ENCODE measurements around the gene OR4K2. TPM values are rescaled to one million over a fixed set of nuclear protein-coding genes. Genes with fewer than 3 reads are reported as not detected.
A peak's percentile ranks its signal among the peaks of the same experiment; 100 is the strongest.
"Not testable (repeated sequence)": the region's sequence is repeated elsewhere in the genome, so short reads cannot be mapped to it uniquely, and the experiment has no call there.

Gene OR4K2, protein sequence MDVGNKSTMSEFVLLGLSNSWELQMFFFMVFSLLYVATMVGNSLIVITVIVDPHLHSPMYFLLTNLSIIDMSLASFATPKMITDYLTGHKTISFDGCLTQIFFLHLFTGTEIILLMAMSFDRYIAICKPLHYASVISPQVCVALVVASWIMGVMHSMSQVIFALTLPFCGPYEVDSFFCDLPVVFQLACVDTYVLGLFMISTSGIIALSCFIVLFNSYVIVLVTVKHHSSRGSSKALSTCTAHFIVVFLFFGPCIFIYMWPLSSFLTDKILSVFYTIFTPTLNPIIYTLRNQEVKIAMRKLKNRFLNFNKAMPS
- polyA plus RNA-seq (2014; cell fraction: cytosol; rRNA removed): not detected in 2 replicates
- not detected in 2 replicates for polyA plus RNA-seq (2014; cell fraction: nucleus; rRNA removed)

DNA sequence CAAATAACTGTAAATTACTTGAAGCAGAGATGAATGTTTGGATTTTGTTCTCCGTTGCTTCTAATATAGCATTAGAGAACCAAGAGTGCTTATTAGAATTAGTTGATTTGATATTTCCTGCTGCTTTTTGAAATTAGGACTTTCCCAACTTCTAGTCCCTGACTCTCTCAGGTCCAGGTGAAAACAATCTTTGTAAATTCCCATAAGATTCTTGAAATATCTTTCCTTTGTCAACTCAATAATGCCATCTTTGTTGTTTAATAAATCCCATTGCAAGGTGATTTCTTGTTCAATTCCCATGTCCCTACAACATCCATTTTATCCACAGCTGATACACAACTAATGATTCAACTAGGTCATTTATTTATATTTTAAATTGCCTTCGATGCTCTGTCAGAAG lies at the start of gene OR4K2:
Gene OR4K2, plus strand, starts transcription at position 301 of the 400 bp plus-strand sequence. CDS start 1,126 bp downstream, outside the sequence.
- no peak for DNase-seq (ENCODE audit: low spot score)

DNA sequence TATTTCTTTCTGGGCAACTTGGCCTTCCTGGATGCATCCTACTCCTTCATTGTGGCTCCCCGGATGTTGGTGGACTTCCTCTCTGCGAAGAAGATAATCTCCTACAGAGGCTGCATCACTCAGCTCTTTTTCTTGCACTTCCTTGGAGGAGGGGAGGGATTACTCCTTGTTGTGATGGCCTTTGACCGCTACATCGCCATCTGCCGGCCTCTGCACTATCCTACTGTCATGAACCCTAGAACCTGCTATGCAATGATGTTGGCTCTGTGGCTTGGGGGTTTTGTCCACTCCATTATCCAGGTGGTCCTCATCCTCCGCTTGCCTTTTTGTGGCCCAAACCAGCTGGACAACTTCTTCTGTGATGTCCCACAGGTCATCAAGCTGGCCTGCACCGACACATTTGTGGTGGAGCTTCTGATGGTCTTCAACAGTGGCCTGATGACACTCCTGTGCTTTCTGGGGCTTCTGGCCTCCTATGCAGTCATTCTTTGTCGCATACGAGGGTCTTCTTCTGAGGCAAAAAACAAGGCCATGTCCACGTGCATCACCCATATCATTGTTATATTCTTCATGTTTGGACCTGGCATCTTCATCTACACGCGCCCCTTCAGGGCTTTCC lies 47.2 kb upstream of the OR4K2 start:
- not testable (repeated sequence) for DNase-seq (ENCODE audit: low spot score)

DNA sequence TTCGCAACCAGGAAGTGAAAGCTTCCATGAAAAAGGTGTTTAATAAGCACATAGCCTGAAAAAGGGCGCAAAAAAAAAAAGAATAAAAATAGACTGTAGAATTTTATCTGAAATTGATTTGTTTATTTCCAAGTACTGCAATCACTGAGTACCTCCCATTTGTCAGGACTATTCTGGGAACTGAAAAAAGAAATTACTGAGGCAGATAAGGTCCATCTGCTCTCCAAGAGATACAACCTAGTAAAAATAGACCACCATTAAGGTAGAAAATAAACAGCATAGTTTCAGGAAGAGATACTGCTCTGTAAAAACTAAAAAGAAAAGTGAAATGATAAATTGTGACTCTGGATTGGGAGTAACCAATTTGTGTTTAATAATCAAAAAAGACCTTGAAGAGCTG lies 46.6 kb upstream of the OR4K2 start:
- DNase-seq (ENCODE audit: low spot score): no peak

DNA sequence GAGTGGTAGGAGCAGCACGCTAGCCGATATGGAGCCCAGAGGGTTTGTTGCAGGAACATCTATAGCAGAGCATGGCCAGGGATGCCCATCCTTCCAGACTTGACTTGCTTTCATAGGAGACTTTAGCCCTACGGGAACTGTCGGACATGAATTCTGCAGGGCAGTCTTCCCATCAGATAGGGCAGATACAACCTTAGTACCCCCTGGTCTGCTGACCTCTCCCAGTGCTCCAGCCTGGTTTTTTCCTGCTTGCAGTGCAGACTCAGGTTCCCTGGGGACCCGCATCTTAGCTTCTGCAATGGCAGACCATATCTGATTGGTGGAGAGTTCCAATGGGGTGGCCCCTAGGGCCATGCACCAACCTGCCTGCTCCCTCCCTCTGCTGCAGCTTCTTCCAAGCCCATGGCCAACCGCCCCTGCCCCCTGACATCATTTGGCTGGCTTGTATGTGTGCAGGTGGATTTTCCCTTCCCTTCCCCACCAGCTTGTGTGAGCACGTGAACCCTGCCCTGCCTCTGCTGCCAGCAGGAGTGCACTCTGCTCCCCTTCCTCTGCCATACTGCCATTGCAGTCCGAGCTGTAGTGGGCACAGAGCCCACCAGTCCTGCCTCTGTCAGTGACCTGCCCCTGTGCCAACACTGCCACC lies 40.6 kb upstream of the OR4K2 start:
- DNase-seq (ENCODE audit: low spot score): not testable (repeated sequence)

DNA sequence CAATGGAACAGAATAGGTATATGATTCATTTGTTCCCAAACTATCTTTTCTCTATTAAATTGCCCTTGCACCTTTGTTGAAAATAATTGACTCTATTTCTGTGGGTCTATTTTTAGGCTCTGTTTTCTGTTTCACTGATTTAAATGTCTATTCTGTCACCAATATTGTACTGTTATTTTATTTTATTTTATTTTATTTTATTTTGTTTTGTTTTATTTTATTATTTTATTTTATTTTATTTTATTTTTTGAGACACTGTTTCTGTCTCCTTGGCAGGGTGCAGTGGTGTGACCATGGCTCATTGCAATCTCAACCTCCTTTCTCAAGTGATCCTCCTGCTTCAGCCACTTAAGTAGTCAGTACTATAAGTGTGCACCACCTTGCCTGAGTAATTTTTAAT lies 36.5 kb upstream of the OR4K2 start:
- no peak for DNase-seq (ENCODE audit: low spot score)

DNA sequence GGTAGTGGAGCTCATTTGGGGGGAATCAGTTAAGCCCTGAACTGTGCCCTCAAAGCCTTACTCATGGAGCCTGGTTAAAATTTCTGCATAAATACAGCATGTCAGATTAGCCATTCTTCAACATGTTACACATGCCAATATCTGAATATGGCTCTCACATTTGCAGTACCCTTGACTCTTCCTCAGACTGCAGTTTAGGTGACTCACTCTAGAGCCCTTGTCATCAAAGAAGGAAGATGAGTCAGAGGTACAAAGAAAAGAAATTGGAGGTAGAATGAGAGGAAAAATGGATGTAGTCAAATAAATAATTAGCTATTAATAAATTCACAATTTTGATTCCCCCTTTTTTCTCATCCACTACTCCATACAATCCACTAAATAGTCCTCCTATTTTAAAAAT lies 23.6 kb upstream of the OR4K2 start:
- DNase-seq (ENCODE audit: low spot score): no peak

DNA sequence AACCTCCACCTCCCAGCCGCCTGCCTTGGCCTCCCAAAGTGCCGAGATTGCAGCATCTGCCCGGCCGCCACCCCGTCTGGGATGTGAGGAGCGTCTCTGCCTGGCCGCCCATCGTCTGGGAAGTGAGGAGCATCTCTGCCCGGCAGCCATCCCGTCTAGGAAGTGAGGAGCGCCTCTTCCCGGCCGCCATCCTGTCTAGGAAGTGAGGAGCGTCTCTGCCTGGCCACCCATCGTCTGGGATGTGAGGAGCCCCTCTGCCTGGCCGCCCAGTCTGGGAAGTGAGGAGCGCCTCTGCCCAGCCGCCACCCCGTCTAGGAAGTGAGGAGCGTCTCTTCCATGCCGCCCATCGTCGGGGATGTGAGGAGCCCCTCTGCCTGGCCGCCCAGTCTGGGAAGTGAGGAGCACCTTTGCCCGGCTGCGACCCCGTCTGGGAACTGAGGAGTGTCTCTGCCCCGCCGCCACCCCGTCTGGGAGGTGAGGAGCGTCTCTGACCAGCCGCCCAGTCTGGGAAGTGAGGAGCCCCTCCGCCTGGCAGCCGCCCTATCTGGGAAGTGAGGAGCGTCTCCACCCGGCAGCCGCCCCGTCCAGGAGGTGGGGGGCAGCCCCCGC lies 8.8 kb upstream of the OR4K2 start:
- not testable (repeated sequence) for DNase-seq (ENCODE audit: low spot score)

DNA sequence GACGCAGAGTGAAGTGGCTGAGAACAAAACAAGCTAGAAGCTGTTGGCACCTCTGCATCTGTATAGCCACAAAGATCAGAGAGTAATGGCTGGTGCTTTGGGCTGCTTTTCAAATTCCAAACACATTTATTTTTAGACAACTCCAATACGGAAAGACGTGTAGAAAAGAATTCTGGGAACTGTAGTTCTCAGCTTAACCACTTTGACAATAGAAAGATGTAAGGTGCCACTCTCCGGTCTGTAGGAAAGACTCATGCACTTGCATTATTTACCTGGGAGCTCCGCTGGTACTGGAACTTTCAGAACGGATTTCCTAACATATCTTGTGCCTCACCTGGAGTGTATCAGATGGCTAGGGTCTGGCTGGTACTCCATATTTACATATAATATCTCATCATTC lies 1.8 kb upstream of the OR4K2 start:
- DNase-seq (ENCODE audit: low spot score): no peak

DNA sequence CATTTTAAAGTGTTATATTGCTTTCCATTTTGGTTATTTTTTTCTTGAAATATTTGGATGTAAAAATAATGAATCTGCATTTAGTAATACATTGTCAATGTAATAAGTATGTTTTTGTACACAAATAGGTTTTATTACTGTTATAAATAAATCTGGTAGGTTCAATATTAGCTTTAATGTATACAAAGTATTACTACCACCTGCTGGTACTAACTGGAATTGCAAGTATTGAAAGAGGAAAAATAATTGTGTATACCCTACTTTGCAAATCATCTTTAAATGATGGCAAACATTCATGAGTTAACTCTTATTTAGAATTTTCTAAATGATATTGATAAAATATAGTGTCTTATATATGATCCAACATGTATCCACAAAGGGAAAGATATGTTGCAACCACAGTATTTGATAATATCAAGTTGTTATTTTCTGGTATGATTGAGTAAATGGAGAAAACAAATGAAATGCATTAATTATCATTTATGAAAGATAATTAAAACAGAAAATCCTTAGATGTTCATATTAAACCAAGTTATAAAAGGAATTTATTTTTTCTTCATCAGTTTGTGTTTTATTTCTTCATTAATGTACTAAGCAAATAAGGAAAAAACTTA lies 3.2 kb downstream of the OR4K2 start:
- peak; percentile 9 for DNase-seq (ENCODE audit: low spot score)

DNA sequence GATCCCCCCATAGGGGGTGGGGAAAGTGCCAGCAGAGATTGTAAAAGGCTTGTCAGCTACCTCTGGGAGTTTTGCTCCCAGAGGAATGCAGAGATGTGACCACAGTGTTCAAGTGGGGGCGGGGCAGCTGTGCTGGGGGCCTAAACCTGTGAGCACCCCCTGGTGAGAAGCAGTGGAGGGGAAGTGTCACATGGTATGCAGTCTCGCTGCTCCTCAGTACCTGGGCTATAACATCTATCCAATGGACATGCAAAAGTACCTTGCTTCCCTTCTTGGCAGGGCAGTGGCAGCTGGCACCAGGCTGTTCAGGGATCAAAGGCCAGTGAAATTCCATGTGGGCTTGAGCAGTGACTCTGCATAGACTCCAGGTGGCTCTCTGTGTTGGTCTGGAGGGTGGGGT lies 20.3 kb downstream of the OR4K2 start:
- DNase-seq (ENCODE audit: low spot score): no peak

DNA sequence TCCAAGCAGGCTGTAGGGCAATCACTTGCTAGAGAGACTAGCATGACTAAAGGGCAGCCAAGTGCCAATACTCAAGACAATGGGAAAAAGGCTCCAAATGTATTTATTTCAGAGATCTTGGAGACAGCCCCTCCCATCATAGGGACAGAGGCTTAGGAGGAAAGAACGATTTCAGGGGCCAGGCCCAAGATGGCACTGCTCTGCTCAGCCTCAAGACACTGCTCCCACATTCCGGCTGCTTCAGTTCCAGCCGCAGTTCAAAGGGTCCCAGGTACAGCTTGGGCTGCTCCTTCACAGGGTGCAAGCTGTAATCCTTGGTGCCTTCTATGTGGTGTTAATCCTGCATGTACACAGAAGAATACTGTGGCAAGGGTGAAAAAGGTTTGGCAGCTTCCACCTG lies 26.1 kb downstream of the OR4K2 start:
- DNase-seq (ENCODE audit: low spot score): no peak

DNA sequence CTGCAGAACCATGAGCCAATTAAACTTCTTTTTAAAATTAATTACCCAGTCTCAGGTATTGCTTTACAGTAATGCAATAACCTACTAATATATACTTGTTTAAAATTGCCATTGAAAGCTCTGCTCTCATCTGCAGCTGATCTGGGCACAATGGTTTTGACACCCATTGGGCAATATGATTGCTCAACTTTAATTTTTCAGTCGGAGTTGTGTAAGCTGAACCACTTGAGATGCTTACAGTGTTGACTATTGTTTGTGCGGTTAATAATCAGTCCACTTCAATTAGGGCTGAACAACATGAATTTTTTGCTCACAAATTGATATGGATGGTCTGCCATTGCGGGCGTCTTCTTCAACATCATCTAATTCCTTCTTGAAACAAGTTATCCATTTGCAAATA lies 27.5 kb downstream of the OR4K2 start:
- no peak for DNase-seq (ENCODE audit: low spot score)

DNA sequence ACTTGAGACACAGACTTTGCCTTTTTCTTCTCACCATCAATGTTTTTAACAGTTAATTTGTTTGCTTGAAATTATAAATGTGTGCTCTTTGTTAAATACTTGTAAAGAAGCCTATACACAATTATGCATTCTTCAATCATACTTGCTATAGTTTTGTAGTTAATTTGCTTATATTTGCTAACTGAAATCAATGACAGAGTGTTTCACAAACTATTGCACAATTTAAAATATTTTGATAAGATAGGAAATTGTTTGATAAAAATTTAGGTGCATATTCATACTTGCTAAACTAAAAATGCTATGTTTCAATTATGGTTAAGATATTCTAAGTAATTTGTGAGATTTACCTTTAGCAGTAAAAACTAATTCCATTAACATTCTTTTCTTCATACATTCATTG lies 31.7 kb downstream of the OR4K2 start:
- DNase-seq (ENCODE audit: low spot score): no peak

DNA sequence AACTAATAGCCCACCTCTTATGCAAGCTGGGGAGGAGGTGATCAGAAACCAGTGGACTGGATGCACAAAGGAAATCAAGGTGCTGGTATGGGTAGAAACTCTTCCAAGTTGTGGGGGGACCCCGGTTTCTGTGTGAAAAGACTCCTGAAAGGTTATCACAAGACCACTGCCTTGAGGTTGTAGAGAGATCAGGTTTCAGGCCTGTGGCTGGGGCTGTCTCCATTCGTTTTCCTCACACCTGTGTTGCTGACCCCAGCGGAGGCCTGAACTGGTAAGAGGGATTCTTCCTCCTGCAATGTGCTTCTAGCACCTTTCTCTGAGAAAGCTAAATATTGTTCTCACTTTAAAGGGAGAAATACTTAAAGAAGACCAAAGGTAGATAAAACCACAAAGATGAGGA lies 36.2 kb downstream of the OR4K2 start:
- DNase-seq (ENCODE audit: low spot score): no peak

DNA sequence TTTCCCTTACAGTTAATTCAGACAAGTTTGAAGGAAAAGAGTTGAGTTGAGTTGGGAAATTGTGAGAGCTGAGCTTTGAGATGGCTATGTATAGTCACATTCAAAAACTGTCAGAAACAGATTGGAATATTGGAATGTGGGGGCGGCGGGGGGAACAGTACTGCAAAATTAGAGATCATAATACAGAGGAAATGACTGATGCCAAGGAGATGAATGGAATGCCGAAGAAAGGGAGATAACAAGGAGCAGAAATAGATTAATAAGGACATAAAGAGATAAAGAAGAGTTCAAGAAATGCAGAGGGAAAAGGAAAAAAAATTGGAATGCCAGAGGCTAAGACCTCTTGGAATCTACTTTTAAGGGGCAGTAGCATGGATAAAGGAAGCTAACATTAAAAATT lies 42.3 kb downstream of the OR4K2 start:
- no peak for DNase-seq (ENCODE audit: low spot score)

DNA sequence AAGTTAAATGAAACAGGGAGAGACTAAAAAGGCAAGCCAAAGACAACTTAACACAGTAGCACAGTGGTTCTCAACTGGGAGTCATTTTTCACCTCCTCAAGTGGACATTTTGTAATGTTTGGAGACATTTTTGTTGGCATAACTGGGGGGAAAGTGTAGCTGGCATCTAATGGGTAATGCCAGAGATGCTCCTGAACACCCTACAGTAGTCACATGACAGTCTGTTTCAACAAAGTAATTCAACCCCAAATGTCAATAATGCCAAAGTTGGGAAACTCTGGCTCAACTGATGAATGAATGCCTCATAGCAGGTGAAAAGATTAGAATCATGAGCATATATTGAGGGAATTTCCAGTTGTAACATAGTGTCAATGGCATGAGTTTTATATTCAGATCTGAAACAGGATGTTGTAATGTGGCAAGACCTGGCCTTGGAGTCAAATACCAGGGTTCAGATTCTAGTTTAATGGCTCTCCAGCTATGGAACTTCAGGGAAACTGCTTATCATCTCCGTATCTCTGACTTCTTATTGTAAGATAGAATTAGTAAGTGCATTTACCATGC lies 43.1 kb downstream of the OR4K2 start:
- no peak for DNase-seq (ENCODE audit: low spot score)

DNA sequence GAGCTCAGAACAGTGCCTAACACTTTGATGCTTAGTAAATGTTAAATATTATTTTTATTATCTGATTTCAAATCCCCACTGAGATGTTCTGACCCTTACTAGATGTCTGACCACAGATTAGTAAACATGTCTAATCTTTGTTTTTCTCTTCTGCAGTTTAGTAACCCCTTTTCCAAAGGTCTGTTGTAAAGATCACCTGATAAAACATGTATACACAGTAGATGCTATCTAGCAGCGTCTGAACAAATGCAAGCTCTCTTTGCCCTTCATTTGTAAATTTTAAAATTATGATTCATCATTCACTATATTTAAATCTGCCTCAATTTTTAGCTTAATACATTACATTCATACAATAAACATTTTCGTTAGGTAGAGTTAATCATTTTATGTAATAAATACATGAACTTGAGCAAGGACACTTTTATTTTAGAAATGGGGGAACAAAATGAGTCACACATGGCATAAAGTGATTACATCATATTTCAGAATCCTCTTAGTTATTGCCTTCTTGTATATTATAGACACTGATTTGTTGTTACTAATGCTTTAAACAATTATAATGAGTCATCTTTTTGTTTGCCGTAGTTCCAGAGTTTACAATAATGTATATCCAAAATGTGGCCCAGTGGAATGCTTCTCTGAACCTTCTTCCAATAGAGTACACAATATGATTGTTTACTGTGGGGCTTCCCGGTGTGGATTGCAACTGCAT lies 43.8 kb downstream of the OR4K2 start:
- DNase-seq (ENCODE audit: low spot score): no peak

DNA sequence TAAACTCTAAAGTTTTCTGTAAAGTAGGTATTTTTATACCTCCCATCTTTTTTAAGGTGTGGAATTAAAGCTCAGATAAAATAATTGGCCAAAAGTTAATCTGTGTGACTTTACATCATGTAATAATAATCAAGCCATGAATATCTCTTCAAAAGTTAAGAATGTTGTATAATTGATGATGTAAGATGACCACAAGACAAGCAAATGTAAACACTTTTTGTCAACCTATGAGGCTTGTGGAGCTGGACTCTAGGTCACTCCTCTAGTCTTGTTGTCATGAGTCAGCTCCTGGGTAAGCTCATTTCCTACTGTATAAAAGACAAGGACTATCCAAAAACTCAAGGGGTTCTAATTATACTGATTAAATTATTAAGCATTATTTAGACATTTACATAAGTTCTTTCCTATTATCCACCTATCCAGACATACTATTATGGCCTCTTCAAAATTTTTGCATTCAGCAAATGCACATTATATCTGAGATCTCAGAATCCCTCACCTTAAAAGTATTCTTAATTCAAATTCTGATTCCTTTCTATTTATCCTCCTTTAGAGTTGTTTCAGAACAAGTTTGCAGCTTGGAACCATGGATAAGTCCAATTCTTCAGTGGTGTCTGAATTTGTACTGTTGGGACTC lies 45.2 kb downstream of the OR4K2 start, which contains the start of gene OR4K5:
Gene OR4K5, plus strand, starts transcription at position 587 of the 637 bp plus-strand sequence. Its CDS starts 0 bp downstream, at position 587.
- no peak for DNase-seq (ENCODE audit: low spot score)

DNA sequence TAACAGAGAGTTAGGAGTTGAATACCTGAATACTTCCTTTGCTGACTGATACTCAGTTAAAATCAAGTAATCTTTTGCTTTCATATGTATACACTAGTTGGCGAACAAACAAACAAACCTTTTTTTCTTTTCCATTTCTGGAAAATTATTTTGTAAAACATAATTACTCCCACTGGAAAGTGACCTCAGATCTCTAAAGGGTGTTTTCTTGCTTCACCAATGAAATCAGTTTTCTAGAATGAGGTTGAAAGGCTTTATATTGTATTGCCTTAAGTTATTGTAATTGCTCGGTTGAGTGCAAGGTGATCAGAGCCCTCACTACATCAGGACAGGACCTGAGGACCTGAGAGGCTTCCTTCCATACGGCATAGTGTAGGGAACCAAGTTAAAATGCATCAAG lies 55.7 kb downstream of the OR4K2 start, which contains the start of gene OR4K1:
Gene OR4K1, plus strand, starts transcription at position 301 of the 400 bp plus-strand sequence. CDS start 4,750 bp downstream, outside the sequence.
- DNase-seq (ENCODE audit: low spot score): no peak
